Neutrophil (primary cell): ENCODE measurements around the gene S100A3.

Source experiments
- H3K27ac ChIP-seq: fragments of 200-600 bp; sonication (generic); 2 replicates; pipeline ENCODE4 v1.5.1; 2016; ENCODE audit warnings: mild to moderate bottlenecking, moderate library complexity
- H3K27me3 ChIP-seq: fragments of 200-600 bp; sonication (generic); 2 replicates; pipeline ENCODE4 v1.6.0; 2016; ENCODE audit warnings: mild to moderate bottlenecking
- H3K36me3 ChIP-seq: fragments of 200-600 bp; sonication (generic); 2 replicates; pipeline ENCODE4 v1.5.1; 2017
- H3K4me1 ChIP-seq, 2 experiments: fragments of 200-600 bp in 1 of 2; sonication (generic) in 1 of 2; 1 replicate in 1 of 2; 2 replicates in 1 of 2; pipeline versions ENCODE4 v1.5.1 to v1.6.1; 2013 to 2016; ENCODE audit warnings: low read depth in 1 of 2, low read length in 1 of 2, mild to moderate bottlenecking in 1 of 2, moderate library complexity in 1 of 2; ENCODE audit not compliant: control insufficient read depth in 1 of 2, insufficient read depth in 1 of 2
- H3K4me3 ChIP-seq, 2 experiments: fragments of 200-600 bp in 1 of 2; sonication (generic) in 1 of 2; 1 replicate in 1 of 2; 2 replicates in 1 of 2; pipeline ENCODE4 v1.5.1; 2013 to 2016; ENCODE audit warnings: low read depth in 1 of 2, low read length in 1 of 2, mild to moderate bottlenecking in 1 of 2, moderate library complexity in 1 of 2
- H3K9me3 ChIP-seq: fragments of 200-600 bp; sonication (generic); 2 replicates; pipeline ENCODE4 v1.5.1; 2016
- TF ChIP-seq, protein P1 (sequence below): fragments of 200-600 bp; sonication (generic); IDR thresholded peaks from 2 replicates; pipeline ENCODE4 v1.5.1; 2016; ENCODE audit warnings: antibody characterized with exemption

The S100A3 gene

GRCh38 chr1:153571706-153572105 is 22.6 kb upstream of the S100A3 start:
- Histone ChIP-seq H3K9me3 (no peaks in the 10 kb centered on the region), H3K27me3 (no peaks in the 10 kb centered on the region), H3K27ac (peak overlapping the region; percentile 74), H3K4me3 (no peak overlapping the region), H3K4me1 (peaks cover 51 to 53% of the 10 kb centered on the region in 2 experiments), H3K36me3 (no peaks in the 10 kb centered on the region)
- TF ChIP-seq, protein P1, sequence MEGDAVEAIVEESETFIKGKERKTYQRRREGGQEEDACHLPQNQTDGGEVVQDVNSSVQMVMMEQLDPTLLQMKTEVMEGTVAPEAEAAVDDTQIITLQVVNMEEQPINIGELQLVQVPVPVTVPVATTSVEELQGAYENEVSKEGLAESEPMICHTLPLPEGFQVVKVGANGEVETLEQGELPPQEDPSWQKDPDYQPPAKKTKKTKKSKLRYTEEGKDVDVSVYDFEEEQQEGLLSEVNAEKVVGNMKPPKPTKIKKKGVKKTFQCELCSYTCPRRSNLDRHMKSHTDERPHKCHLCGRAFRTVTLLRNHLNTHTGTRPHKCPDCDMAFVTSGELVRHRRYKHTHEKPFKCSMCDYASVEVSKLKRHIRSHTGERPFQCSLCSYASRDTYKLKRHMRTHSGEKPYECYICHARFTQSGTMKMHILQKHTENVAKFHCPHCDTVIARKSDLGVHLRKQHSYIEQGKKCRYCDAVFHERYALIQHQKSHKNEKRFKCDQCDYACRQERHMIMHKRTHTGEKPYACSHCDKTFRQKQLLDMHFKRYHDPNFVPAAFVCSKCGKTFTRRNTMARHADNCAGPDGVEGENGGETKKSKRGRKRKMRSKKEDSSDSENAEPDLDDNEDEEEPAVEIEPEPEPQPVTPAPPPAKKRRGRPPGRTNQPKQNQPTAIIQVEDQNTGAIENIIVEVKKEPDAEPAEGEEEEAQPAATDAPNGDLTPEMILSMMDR = no peak

- Histone ChIP-seq H3K27me3 (no peaks in the 10 kb centered on the region), H3K4me3 (no peak overlapping the region), H3K9me3 (no peaks in the 10 kb centered on the region), H3K27ac (no peak overlapping the region), H3K36me3 (no peaks in the 10 kb centered on the region), H3K4me1 (peaks cover 59 to 62% of the 10 kb centered on the region in 2 experiments)
- TF ChIP-seq, protein P1 = no peak
Observed at GRCh38 chr1:153570874-153571273, 21.8 kb upstream of the S100A3 start.

- no peak overlapping the region for H3K4me3 ChIP-seq
- H3K27me3 ChIP-seq = no peaks in the 10 kb centered on the region
- H3K27ac ChIP-seq = no peak overlapping the region
- H3K36me3 ChIP-seq = no peaks in the 10 kb centered on the region
- no peaks in the 10 kb centered on the region for H3K9me3 ChIP-seq
- peaks cover 67 to 69% of the 10 kb centered on the region in 2 experiments for H3K4me1 ChIP-seq
- TF ChIP-seq, protein P1 = no peak
Observed at GRCh38 chr1:153569465-153569864, 20.4 kb upstream of the S100A3 start.

DNA sequence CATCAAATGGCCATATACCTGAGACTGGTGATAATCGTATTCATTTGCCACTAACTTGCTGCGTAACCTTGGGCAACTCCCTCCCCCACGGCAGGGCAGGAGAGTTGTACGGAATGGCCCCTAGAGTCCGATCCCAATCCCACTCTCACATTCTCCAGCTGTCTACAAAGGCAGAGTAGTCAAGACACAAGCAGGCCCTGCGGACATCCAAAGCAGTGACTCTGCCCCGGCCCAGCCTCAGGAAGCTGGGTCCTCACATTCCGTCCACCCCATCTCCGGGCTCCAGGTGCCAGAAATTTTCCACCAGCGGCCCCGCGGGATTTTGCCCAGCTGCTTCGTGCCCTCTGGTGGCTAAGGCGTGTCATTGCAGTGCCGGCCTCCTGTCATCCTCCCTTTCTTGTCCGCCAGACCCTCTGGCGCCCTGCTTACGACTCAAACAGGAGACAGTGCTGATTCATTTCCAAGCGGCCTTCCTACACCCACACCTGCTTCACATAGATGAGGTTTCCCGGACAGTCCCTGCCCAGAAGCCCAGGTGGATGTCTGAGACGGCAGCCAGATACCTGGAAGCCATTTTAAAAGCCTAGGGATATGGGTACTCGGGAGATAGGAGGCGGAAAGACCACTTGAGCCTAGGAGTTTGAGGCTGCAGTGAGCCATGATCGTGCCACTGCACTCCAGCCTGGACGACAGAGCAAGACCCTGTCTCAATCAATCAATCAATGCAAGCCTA is 19.5 kb upstream of the S100A3 start:
- H3K4me1 ChIP-seq = peaks cover 61 to 62% of the 10 kb centered on the region in 2 experiments

GRCh38 chr1:153567621-153568366 is 18.7 kb upstream of the S100A3 start:
- peak overlapping the region; percentile 98 for H3K27ac ChIP-seq
- no peaks in the 10 kb centered on the region for H3K36me3 ChIP-seq
- no peaks in the 10 kb centered on the region for H3K9me3 ChIP-seq
- H3K4me3 ChIP-seq = peak overlapping the region in 1 of 2 experiments; percentile 40
- TF ChIP-seq, protein P1 = no peak
- no peaks in the 10 kb centered on the region for H3K27me3 ChIP-seq
- peaks cover 54% of the 10 kb centered on the region in 2 experiments for H3K4me1 ChIP-seq

More for the DNA sequence above, 19.5 kb upstream of the S100A3 start:
- Histone ChIP-seq H3K9me3 (no peaks in the 10 kb centered on the region), H3K27me3 (no peaks in the 10 kb centered on the region), H3K4me3 (peak overlapping the region; percentile 40 to 45), H3K36me3 (no peaks in the 10 kb centered on the region), H3K27ac (peak overlapping the region; percentile 98)
- TF ChIP-seq, protein P1 = peak; percentile 99
